Nephron (organoid): ENCODE results near the gene ATG9B.

Source experiments
- H3K27ac Mint-ChIP-seq, 3 experiments: 2 replicates each; pipeline ENCODE4 v1.8.0; 2020; ENCODE audit warnings: mixed read lengths in 3 of 3, mild to moderate bottlenecking in 2 of 3, moderate library complexity in 1 of 3
- H3K27me3 Mint-ChIP-seq: 2 replicates; pipeline ENCODE4 v1.8.0; 2021; ENCODE audit warnings: low read depth, mild to moderate bottlenecking, moderate library complexity, mixed read lengths
- H3K36me3 Mint-ChIP-seq: 2 replicates; pipeline ENCODE4 v1.8.0; 2020; ENCODE audit warnings: low read depth, mixed read lengths
- H3K4me1 Mint-ChIP-seq: 2 replicates; pipeline ENCODE4 v1.8.0; 2020; ENCODE audit warnings: mixed read lengths
- H3K4me3 Mint-ChIP-seq, 3 experiments: 2 replicates each; pipeline ENCODE4 v1.8.0; 2020; ENCODE audit warnings: mild to moderate bottlenecking in 3 of 3, mixed read lengths in 3 of 3, moderate library complexity in 2 of 3
- H3K9me3 Mint-ChIP-seq: 2 replicates; pipeline ENCODE4 v1.8.0; 2020; ENCODE audit warnings: mixed read lengths
- CTCF ChIP-seq, 3 experiments: fragments of 200-600 bp; sonication (generic); IDR thresholded peaks; one replicate each; pipeline ENCODE4 v1.5.0; 2021; ENCODE audit warnings: antibody characterized with exemption in 3 of 3; ENCODE audit not compliant: unreplicated experiment in 3 of 3

Gene ATG9B

GRCh38 chr7:151034312-151035025, 10.2 kb upstream of the ATG9B start:
- Mint-ChIP-seq H3K36me3 (peaks cover 3% of the 10 kb centered on the region), H3K9me3 (no peaks in the 10 kb centered on the region), H3K4me1 (peaks cover 9% of the 10 kb centered on the region), H3K27ac (no peak overlapping the region), H3K27me3 (no peaks in the 10 kb centered on the region), H3K4me3 (no peak overlapping the region)
- no peak for TF ChIP-seq CTCF (IDR thresholded peaks at IDR 0.05; ENCODE audit: unreplicated experiment in 3 of 3)

GRCh38 chr7:151033864-151034249, 9.6 kb upstream of the ATG9B start:
- Mint-ChIP-seq H3K36me3 (peaks cover 3% of the 10 kb centered on the region), H3K4me1 (peaks cover 6% of the 10 kb centered on the region), H3K27ac (no peak overlapping the region), H3K9me3 (no peaks in the 10 kb centered on the region), H3K4me3 (no peak overlapping the region), H3K27me3 (no peaks in the 10 kb centered on the region)
- TF ChIP-seq CTCF (IDR thresholded peaks at IDR 0.05; ENCODE audit: unreplicated experiment in 3 of 3) = no peak

GRCh38 chr7:151032936-151033863, 8.9 kb upstream of the ATG9B start:
- Mint-ChIP-seq H3K4me3 (no peak overlapping the region), H3K9me3 (no peaks in the 10 kb centered on the region), H3K27ac (no peak overlapping the region)

GRCh38 chr7:151031011-151031410, 6.7 kb upstream of the ATG9B start:
- H3K9me3 Mint-ChIP-seq = no peaks in the 10 kb centered on the region
- peaks cover 6% of the 10 kb centered on the region for H3K36me3 Mint-ChIP-seq

More at GRCh38 chr7:151032936-151033863, 8.9 kb upstream of the ATG9B start:
- Mint-ChIP-seq H3K27me3 (no peaks in the 10 kb centered on the region), H3K36me3 (peaks cover 6% of the 10 kb centered on the region), H3K4me1 (peaks cover 7% of the 10 kb centered on the region)
- no peak for TF ChIP-seq CTCF (IDR thresholded peaks at IDR 0.05; ENCODE audit: unreplicated experiment in 3 of 3)

GRCh38 chr7:151028948-151029501, 4.7 kb upstream of the ATG9B start:
- TF ChIP-seq CTCF (IDR thresholded peaks at IDR 0.05; ENCODE audit: unreplicated experiment in 3 of 3) = no peak
- Mint-ChIP-seq H3K27ac (peak overlapping the region; percentile 69 to 94 (median 93)), H3K4me3 (peak overlapping the region; percentile 93 to 95 (median 94)), H3K9me3 (no peaks in the 10 kb centered on the region), H3K4me1 (peaks cover 15% of the 10 kb centered on the region), H3K27me3 (peaks cover 8% of the 10 kb centered on the region), H3K36me3 (peaks cover 6% of the 10 kb centered on the region)

More at GRCh38 chr7:151031011-151031410, 6.7 kb upstream of the ATG9B start:
- no peaks in the 10 kb centered on the region for H3K27me3 Mint-ChIP-seq
- no peak for TF ChIP-seq CTCF (IDR thresholded peaks at IDR 0.05; ENCODE audit: unreplicated experiment in 3 of 3)
- H3K4me1 Mint-ChIP-seq = peaks cover 15% of the 10 kb centered on the region
- peak overlapping the region in 1 of 3 experiments; percentile 42 for H3K4me3 Mint-ChIP-seq
- H3K27ac Mint-ChIP-seq = no peak overlapping the region
